Measurements from ENCODE around the gene TIFAB. TPM values are rescaled to one million over a fixed set of nuclear protein-coding genes. Genes with fewer than 3 reads are reported as not detected.

TIFAB gene
- total RNA-seq, 1 experiment from 2014 or later = not detected

GRCh38 chr5:135462304-135462703, 10.2 kb upstream of the TIFAB start:
- intact Hi-C loops (cut with micrococcal nuclease) = loop anchor here (1.0 to 5.0 kb wide), 4 partner anchors 90 to 368 kb away; no protein-coding TSS in a partner anchor
- H3K4me3 ChIP-seq (replicated peaks in 1 of 2; ENCODE audit: low read depth in 1 of 2, low read length in 2 of 2) = no peak overlapping the region
- DNase-seq (ENCODE audit: low read depth, low spot score) = peak; percentile 90
- H3K79me2 ChIP-seq (ENCODE audit: insufficient read depth, low read length) = no peaks in the 10 kb centered on the region
- no peaks in the 10 kb centered on the region for H3K27me3 ChIP-seq (ENCODE audit: insufficient read depth, low read length)
- H3K9me3 ChIP-seq (ENCODE audit: control insufficient read depth in 1 of 2, insufficient read depth in 1 of 2, low read depth in 1 of 2, low read length in 2 of 2) = no peaks in the 10 kb centered on the region
- H2AFZ ChIP-seq (ENCODE audit: low read depth, low read length, poor library complexity, severe bottlenecking) = no peak overlapping the region
- TF ChIP-seq YY1 (IDR thresholded peaks at IDR 0.05; ENCODE audit: extremely low read depth, insufficient replicate concordance, low read depth, low read length) (no peak), ZFX (IDR thresholded peaks at IDR 0.05) (no peak), SRF (IDR thresholded peaks at IDR 0.05; ENCODE audit: low read depth) (no peak), CBX3 (IDR thresholded peaks at IDR 0.05; ENCODE audit: low read depth) (peak; percentile 69; the same call in 1 of the 2 replicates), SP1 (IDR thresholded peaks at IDR 0.05; ENCODE audit: low read depth) (no peak), ELF1 (IDR thresholded peaks at IDR 0.05; ENCODE audit: borderline replicate concordance, low read depth) (no peak), CEBPB (IDR thresholded peaks at IDR 0.05; ENCODE audit: low read depth) (no peak), JUND (IDR thresholded peaks at IDR 0.05) (no peak), RAD21 (IDR thresholded peaks at IDR 0.05; ENCODE audit: low read depth) (peak; percentile 87), CTCF (IDR thresholded peaks at IDR 0.05 in 2 of 3, conservative IDR thresholded peaks at IDR 0.05 in 1 of 3; ENCODE audit: borderline replicate concordance in 1 of 3, insufficient read depth in 1 of 3, low read depth in 2 of 3, low read length in 2 of 3) (peak; percentile 76 to 97 (median 82)), EZH2phosphoT487 (IDR thresholded peaks at IDR 0.05; ENCODE audit: borderline replicate concordance) (no peak), MAX (IDR thresholded peaks at IDR 0.05) (peak; percentile 50; the same call in 1 of the 2 replicates), ZNF274 (IDR thresholded peaks at IDR 0.05; ENCODE audit: low read depth, low read length) (no peak), EZH2 (IDR thresholded peaks at IDR 0.05) (no peak), EGR1 (IDR thresholded peaks at IDR 0.05; ENCODE audit: low read depth) (no peak)
- TF ChIP-seq, protein P1, sequence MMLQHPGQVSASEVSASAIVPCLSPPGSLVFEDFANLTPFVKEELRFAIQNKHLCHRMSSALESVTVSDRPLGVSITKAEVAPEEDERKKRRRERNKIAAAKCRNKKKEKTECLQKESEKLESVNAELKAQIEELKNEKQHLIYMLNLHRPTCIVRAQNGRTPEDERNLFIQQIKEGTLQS (IDR thresholded peaks at IDR 0.05) = no peak
- TF ChIP-seq, protein P2, sequence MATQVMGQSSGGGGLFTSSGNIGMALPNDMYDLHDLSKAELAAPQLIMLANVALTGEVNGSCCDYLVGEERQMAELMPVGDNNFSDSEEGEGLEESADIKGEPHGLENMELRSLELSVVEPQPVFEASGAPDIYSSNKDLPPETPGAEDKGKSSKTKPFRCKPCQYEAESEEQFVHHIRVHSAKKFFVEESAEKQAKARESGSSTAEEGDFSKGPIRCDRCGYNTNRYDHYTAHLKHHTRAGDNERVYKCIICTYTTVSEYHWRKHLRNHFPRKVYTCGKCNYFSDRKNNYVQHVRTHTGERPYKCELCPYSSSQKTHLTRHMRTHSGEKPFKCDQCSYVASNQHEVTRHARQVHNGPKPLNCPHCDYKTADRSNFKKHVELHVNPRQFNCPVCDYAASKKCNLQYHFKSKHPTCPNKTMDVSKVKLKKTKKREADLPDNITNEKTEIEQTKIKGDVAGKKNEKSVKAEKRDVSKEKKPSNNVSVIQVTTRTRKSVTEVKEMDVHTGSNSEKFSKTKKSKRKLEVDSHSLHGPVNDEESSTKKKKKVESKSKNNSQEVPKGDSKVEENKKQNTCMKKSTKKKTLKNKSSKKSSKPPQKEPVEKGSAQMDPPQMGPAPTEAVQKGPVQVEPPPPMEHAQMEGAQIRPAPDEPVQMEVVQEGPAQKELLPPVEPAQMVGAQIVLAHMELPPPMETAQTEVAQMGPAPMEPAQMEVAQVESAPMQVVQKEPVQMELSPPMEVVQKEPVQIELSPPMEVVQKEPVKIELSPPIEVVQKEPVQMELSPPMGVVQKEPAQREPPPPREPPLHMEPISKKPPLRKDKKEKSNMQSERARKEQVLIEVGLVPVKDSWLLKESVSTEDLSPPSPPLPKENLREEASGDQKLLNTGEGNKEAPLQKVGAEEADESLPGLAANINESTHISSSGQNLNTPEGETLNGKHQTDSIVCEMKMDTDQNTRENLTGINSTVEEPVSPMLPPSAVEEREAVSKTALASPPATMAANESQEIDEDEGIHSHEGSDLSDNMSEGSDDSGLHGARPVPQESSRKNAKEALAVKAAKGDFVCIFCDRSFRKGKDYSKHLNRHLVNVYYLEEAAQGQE (IDR thresholded peaks at IDR 0.05; ENCODE audit: low read depth) = no peak
- CTCF ChIA-PET = interaction anchor here (0.7 to 14.2 kb wide), 22 partner anchors 10 to 368 kb away, joined by 3 to 476 read pairs (median 4); no protein-coding TSS in a partner anchor
- POLR2A ChIA-PET = interaction anchor here (1.6 kb wide), 1 partner anchor 91 kb away, joined by 5 read pairs; no protein-coding TSS in a partner anchor
- RAD21 ChIA-PET (ENCODE audit: low non-redundant PET in 1 of 2, low total read pairs in 2 of 2, uncharacterized antibody in 2 of 2, unreplicated experiment in 2 of 2) = interaction anchor here (1.0 to 2.6 kb wide), 4 partner anchors 90 to 104 kb away, joined by 3 to 9 read pairs (median 6); no protein-coding TSS in a partner anchor
- peak overlapping the region; percentile 22 for H3K4me2 ChIP-seq (ENCODE audit: low read length)
- no peaks in the 10 kb centered on the region for H3K36me3 ChIP-seq (ENCODE audit: control insufficient read depth in 1 of 2, insufficient read depth in 2 of 2, low read length in 2 of 2)
- H4K20me1 ChIP-seq (ENCODE audit: insufficient read depth) = no peaks in the 10 kb centered on the region
- peak; percentile 81 for ATAC-seq
- no peak overlapping the region for H3K27ac ChIP-seq (ENCODE audit: low read depth, low read length)
- BruUV-seq (replicated peaks) = no TSS peak
- peaks cover 7 to 29% of the 10 kb centered on the region in 2 experiments; a peak in 3 of 4 replicates for H3K4me1 ChIP-seq (ENCODE audit: control insufficient read depth in 1 of 2, insufficient read depth in 2 of 2, low read length in 2 of 2)
- H3K9me2 ChIP-seq (ENCODE audit: insufficient read depth) = no peaks in the 10 kb centered on the region
- no peak overlapping the region for H3K9ac ChIP-seq (ENCODE audit: low read length)

Measured in HCT116 (cell line).